HG03045 (cell line): ENCODE data around the gene RAB3IP.

Source experiments
- ATAC-seq: cut with Tn5 transposase; IDR thresholded peaks from one replicate; pipeline ENCODE4 v1.9.1; 2021; ENCODE audit warnings: mild to moderate bottlenecking, moderate library complexity; ENCODE audit not compliant: unreplicated experiment

Gene RAB3IP, protein sequence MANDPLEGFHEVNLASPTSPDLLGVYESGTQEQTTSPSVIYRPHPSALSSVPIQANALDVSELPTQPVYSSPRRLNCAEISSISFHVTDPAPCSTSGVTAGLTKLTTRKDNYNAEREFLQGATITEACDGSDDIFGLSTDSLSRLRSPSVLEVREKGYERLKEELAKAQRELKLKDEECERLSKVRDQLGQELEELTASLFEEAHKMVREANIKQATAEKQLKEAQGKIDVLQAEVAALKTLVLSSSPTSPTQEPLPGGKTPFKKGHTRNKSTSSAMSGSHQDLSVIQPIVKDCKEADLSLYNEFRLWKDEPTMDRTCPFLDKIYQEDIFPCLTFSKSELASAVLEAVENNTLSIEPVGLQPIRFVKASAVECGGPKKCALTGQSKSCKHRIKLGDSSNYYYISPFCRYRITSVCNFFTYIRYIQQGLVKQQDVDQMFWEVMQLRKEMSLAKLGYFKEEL

DNA sequence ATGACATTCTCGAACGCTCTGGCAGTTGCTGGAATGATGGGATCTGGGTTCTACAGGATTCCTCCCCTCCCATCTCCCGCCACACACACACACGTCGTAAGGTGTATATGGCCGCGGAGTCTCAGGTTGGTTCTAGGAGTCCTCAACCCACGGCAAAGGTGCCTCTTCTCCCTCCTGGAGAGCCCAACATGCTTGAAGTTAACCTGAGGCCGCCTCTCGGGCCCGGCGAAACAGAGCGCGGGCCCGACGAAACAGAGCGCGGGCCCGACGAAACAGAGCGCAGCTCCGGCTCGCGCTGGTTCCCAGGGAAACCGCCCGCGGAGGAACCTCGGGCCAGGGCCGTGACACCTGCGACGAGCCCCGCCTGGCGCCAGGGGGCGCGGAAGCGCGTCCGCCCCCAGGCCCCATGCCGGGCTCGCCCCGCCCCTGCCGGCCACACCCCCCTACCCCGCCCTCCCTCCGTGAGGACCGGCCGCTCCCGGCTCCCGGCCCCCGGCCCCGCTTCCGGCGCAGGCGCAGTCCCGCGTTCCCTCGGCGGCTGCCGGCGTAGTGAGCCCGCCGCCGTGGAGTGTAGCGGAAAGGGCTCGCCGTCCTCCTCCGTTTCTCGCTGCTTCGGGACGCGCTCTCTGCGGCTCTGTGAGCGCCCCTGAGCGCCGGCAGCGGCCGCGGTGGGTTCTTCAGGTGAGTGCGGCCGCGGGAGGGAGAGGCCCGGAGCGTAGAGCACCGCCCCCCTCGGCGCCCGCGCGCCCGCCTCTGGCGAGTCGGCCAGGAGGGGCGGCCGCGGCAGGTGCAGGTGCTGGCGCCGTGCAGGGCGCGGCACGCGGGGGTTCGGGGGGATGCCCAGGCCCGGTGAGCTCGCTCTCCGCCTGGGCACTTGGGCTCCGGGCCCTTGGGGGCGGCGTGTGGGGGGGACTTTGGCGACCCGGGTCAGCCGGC is at the start of gene RAB3IP:
TSS of gene RAB3IP (plus strand) at position 510 of the 936 bp plus-strand sequence. CDS start 16,549 bp downstream, outside the sequence.
- ATAC-seq, result peak; percentile 88

DNA sequence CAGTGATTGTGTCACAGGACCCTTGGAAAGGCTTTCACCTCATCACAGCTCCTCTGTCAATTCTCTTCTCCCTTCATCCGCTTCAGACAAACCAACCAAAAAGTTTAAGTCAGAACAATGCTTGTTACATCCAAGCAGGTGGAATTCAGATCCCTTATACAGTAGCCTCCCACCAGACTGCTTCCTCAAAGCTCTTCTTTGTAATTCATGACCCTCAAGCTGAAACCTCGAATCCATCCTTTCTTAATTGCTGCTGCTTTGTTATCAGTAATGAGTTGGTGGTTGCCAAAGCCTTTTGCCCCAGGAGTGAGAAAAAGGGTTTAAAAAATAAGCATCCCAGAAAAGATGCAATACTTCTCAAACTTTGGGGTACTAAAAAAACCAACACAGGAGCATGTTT is 49.0 kb upstream of the RAB3IP start:
- no peak for ATAC-seq

DNA sequence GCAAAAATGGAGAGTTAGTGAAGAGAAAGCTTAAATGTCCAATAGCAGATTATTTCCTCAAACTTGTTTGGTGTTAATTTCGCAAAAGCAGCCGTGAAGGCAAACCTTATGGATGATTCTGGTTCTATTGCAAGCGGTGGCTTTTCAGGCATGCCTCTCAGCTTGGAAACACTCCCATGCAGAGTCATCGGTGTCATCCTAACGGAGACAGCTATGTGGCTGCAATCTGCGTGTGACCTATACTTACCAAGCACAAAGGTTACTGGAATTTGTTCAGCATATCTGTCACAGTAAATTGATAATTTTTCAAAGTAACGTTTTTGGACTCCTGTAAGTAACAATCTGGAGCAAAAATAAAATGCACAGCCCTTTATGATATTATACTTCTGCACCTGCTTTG is 44.5 kb upstream of the RAB3IP start:
- ATAC-seq, result no peak

DNA sequence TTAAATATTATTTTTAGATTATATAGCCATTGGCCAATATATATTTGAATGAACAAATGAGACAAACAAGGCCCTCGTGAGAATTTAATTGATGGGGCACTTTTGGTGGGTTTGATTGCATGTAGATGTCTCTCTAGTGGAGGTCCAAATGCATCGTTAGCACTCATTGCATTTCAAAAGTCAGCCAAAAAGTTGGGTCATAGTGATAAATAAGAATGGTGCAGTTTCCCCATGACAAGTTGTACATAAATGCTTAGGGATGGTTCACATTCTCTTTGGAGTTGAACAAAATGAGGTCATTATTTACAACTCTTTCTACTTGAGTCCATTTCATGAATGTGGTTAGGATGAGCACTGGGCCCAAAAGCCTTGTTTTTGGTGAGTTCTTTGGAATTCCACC is 40.6 kb upstream of the RAB3IP start:
- no peak for ATAC-seq

DNA sequence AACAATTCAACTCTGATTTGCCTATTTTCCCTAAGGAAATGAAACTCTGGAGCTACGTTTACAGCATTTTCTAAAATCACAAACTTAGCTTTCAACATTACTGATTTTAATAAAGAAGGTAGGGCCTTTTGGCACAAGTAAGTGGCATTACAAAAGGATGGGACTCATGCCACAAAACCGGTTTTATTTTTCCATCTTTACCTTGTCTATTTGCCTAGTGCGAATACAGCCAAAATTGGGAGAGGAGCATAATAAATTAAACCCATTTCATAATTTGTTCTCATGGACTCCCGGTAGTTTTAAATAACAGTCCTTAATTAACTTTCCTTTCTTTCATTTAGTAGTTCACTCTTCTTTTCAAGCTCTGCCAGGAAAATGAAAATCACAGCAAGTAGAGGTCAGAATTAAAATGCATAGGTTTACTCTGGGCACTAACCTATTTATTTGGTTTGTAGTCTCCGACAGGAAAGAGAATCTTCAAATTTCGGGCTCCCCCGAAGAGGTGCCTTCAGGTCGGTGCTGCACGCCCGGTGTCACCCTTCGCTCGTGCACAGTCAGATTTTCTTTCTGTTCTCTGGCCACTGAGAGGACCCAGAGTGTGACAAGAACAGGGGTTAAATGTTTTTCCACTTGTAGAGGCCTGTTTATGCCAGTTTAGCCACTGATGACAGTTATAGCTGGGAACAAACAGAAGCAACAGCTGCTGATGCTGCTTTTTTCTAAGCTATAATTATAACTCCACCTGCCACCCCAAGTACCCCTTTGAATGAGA is 39.7 kb upstream of the RAB3IP start, which contains the start of gene BEST3:
TSS of gene BEST3 (minus strand) at position 535 of the 772 bp plus-strand sequence. CDS start 1,505 bp downstream, outside the sequence.
- no peak for ATAC-seq

DNA sequence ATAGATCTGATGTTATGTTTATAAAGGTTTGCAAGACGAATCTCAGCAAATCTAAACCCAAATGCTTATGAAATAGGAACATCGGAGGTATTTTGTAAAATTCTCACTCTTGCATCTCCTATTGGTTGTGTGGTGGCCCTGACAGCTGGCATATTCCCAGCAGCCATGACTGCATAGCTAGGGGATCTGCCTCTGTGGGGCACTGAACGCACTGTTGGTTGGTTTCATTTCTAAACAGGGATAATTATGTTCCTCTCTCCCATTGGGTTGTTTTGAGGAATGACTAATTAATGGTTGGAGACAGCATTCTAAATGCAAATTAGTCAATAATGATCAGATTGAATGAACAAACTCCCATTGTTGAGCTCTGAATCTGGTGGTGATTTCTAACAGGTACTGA is 36.8 kb upstream of the RAB3IP start:
- no peak for ATAC-seq

DNA sequence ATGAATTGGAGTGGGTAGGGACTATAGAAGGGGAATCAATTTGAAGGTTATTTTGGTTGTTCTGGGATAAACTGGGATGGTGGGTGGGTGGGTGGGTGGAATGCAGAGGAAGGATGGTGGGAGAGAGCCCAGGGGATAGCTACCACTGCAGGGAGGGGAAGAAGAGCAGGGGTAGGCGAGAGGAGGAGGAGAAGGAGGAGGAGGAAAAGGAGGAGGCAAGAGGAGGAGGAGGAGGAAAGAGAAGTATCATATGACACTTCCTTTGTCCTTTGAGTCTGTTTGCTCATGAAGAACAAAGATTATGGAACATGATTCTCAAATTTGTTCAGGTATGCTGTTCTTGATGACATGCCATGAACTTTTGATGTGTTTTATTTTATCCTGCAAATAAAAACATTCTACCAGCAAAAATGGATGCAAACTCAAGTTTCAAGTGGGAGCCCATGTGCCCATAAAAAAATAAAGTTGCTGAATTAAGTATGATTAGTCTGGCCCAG is 35.5 kb upstream of the RAB3IP start:
- no peak for ATAC-seq

DNA sequence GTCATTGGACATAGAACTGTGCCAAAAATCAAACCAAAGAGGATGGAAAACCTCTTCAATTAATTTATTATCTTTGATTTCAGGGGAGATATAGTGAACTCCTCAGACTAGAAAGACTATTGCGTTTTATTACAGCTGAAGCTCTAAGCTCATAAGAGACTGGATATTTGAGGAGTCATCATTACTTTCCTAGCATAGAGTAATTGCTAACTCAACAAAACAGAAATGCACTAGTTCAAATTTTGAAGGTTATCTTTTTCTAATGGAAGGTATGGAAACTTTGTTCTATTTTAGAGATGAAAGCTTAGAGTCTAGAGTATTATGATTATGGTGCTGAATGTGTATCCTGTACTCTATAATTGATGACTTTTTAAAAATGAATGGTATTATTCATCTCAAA is 34.3 kb upstream of the RAB3IP start:
- no peak for ATAC-seq

DNA sequence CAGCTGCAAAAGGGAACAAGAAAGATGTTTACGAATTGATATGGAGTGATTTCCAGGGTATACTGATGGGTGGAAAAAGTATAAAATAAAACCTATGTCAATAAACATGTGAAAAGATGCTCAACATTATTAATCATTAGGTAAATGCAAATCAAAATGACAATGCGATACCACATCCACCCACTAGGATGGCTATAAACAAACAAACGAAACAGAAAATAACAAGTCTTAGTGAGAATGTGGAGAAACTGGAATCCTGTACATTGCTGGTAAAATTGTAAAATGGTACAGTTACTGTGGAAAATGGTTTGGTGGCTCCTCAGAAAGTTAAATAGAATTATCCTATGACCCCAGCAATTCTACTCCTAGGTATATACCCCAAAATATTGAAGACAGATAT is 30.0 kb upstream of the RAB3IP start:
- no peak for ATAC-seq

DNA sequence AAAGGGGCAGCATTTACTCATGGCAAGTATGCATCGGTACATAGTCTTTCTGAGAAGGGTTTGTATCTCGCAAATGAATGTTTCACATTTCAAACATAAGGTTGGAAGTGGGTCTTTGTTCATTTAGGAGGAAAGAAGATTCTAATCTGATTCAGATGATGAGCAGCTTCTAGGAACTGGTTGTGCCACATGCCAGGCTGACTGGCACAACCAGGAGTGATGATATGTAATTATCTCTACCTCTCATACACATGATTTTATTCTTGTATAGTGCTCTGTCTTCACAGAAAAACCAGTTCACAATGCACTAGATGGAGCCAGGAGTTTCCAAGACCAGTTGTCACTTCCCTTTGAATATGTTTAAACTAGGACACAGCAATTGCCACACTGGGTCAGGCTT is 25.8 kb upstream of the RAB3IP start:
- ATAC-seq, result no peak

DNA sequence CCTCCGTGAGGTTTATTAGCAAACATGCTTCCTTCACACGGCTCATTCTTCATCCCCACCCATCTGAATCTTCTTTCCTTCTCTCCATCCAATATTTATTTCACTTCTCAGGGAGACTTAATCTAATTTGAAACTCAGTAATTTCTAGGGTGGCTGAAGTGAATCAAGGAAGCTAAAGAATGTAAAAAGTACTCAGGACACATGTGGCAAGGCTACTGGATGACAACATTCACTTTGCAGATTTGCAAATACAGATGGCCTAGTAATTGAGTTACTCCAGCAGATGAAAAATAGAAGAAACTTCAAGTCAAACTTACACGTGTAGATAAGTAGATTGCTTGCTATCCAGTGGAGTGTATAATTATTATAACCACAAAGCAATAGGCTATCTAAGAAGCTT is 24.1 kb upstream of the RAB3IP start:
- no peak for ATAC-seq

DNA sequence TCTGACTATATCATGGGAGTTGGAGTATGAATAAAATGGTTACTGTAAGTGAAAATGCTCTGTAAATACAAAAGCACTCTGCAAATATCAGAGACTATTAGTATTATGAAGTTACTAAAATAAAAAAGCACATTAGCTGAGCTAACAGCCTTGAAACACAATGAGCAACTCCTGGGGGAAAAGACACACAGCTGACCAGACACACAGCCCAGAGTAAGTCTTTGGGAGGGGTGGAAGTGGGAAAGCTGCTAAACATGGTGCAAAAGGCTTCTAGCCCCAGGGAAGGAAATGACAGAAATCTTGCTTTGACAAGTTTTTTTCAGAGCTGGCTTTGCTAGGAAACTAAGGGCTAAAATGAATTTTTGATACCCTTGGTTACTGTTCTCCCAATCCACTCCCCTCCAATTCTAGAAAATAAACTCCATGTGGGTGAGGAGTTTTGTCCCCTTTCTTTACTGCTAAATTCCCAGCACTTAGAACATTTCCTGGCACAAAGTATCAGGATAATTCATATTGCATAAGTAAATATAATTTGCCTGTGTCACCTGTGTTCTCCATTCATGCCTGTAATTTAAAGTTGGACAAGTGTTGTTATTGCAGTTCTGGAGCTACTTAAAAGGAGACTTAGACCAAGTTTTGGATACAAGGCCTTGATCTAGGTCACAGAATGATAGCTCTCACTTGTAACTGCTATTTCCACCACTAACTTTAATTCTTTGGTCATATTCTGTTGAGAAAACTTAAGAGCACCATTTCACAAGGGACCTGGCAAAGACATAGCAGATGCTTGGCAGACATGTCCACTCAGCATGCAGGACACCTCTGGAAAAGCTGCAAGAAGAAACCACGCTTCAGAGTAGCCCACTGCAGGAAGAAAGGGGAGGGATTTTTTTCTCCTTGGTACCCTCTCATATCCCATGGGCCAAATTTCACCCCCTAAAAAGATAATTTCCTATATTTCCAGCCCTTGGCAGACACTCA is 19.0 kb upstream of the RAB3IP start:
- no peak for ATAC-seq

DNA sequence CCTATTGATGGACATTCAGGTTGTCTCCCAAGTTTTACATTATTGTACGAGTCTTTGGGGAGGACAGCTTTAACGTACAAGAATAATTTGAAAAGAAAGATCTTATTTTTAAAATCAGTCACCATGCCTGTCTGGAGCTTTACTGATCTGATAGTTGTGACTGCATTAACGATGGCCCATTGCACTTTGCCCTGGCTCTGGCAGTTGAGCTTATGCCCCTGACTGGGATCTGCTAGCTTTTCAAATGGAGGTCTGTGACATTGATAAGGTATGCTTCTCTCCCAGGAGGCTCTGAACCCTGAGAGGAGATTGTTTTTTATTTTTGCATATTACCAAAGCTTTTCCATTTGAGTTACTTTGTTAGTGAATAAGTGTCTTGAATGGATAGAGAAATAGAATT is 17.9 kb upstream of the RAB3IP start:
- no peak for ATAC-seq

DNA sequence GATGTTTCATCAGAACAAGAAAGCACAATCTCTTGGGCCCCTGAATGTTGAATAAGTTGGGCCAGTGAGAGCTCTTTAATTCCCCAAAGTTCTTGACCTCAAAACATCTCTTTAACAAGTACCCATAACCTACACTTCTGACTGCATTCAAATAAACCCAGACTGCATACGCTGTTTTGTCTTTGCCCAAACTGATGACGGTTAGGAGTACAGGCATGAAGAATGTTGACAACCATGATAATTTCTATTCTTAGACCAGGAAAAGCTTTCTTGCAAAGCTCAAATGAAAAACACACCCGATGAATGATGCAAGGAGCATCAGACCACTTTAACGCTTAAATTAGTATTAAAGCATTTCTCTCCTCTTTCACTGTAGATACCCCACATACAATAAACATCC is 11.7 kb upstream of the RAB3IP start:
- no peak for ATAC-seq

DNA sequence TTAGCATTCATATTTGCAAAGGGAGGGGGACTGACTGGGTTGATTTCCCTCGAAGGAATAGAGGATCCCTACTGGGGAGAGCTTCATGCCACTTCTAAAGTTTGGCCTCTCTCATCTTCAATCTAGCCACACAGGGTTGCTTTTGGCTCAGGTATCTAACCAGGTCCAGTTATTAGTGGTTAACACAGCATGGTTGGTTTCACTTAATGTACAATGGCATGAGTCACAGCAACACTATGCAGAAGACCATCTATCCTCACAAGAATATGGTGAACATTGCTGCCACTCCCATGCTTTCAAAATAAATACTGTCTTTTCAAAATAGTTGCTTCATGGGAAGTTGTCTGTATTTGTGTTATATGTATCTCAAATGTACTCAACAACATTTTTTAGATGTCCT is 6.6 kb upstream of the RAB3IP start:
- ATAC-seq, result no peak

DNA sequence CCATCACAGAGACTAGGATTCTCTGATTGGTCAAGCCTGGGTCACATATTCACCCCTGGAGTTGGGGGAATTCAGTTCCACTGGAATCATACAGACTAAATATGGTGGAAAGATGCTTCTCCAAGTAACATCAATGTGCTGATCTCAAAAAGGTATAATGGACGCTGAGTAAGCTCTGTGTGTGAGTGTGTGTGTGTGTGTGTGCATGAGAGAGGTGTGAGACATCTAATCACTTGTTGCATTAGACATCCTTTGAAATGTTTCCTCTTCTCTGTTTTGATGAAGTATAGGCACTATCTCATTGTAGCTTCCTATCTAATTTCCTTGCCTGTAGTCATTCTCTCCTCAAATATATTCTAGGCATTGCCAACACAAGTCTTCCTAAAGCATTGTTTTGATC is 5.0 kb upstream of the RAB3IP start:
- ATAC-seq, result no peak

DNA sequence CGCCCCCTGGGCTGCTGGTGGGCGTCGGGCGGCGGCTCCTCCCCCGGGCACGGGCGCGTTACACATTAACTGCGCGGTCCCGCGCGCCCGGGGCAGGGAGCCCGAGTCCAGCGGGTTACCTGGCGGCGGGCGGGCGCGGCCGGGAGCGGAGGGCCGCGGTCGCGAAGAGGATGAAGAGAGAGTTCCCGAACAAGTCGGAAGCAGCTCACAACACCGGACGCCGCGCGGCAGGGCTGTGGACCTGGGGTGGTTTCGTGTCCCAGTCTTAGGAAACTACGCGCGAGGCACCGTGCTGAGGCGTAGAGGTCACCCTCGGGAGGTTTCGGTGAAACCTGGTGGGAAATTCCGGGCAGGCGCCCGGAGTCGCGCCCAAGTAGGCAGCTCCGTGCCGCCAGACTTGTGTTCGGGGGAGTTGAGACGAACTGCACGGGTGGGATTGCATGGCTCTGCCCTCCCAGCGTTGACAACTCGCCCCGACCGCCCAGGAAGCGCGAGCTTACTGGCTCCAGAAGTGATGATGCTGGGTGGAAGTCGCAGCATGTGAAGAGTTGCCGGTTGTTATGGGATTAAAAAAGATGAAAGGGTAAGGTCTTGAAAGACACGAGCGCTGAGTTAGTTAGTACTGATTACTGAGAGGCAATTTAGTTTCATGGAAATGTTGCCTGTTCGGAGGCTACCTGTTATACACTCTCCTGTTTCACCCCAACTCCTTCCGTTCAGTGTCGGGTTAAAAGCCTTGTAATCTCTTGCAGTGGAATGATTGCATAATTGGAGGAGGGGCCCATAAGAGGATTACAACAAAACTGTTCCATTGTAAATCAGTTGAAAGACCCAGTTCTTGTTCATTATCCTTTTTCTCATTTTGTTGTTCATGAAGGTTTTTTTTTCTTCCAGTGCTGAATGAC is 879 bp downstream of the RAB3IP start:
- peak; percentile 46 for ATAC-seq

DNA sequence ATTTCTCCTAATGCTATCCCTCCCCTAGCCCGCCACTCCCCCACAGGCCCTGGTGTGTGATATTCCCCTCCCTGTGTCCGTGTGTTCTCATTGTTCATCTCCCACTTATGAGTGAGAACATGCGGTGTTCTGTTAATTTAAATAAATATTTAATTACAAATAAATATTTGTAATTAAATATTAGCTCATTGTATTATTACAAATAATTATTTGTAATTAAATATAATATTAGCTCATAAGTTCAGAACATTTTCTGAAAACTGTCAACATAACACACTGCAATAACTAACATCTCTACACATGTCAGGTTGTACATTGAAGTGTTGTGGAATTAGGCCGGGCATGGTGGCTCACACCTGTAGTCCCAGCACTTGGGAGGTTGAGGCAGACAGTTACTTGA is 5.4 kb downstream of the RAB3IP start:
- ATAC-seq, result no peak

DNA sequence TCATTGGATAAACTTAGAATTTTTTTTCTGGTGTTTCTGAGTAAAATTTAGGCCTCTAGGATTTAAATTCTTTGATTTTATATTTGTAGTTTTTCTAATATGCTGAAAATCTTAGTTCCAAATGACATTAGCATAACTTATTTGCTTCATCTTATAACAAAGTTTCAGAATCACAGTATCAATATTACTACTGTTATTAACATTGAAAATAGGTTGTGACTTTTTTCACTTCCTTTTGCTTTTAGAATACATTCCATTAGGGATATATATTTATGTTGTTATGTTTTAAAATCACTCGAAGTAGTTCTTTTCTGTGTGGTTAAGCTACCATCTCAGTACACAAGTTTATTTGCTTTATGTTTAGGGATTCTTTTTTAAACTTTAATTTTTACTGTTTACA is 12.8 kb downstream of the RAB3IP start:
- ATAC-seq, result no peak
